PC-9 (cell line): ENCODE results near the gene YES1. TPM values are rescaled to one million over a fixed set of nuclear protein-coding genes. Genes with fewer than 3 reads are reported as not detected.

Experiments used
- Bru-seq: library from RNA; stranded (reverse); fragments of 400-500 nt; gene quantifications from one replicate; lab custom pipeline; 2021; lab: Mats Ljungman, UMichigan
- BruChase-seq, 2 experiments: library from RNA; stranded (reverse); fragments of 400-500 nt; gene quantifications; one replicate each; lab custom pipeline; 2021; lab: Mats Ljungman, UMichigan
- BruUV-seq: library from RNA; stranded (reverse); fragments of 400-500 nt; replicated peaks from 2 replicates; lab custom pipeline; 2021; lab: Mats Ljungman, UMichigan
- CTCF ChIA-PET: fragments of 300-600 bp; sonication (Branson Sonifier 250); formaldehyde crosslinking; loops from one replicate; lab custom pipeline; 2022; ENCODE audit warnings: antibody characterized with exemption; lab: Charles Lee
- POLR2A ChIA-PET: fragments of 300-600 bp; sonication (Branson Sonifier 250); formaldehyde crosslinking; loops from one replicate; lab custom pipeline; 2022; ENCODE audit warnings: antibody characterized with exemption; ENCODE audit not compliant: unreplicated experiment; lab: Charles Lee
- DNase-seq, 2 experiments: peaks; one replicate each; pipeline versions ENCODE4 v3.0.0 to v3.0.0-alpha.2; 2015 to 2022; ENCODE audit warnings: mixed read lengths in 1 of 2
- H2AFZ ChIP-seq: fragments of 200-600 bp; sonication (generic); 2 replicates; pipeline ENCODE4 v1.8.1; 2017; ENCODE audit warnings: antibody characterized with exemption
- H3F3A ChIP-seq: fragments of 200-600 bp; sonication (generic); 2 replicates; pipeline ENCODE4 v1.8.1; 2017; ENCODE audit warnings: antibody characterized with exemption, mild to moderate bottlenecking, low read depth; ENCODE audit not compliant: insufficient read depth
- H3K27ac ChIP-seq: fragments of 200-600 bp; sonication (generic); 2 replicates; pipeline ENCODE4 v1.6.1; 2016; ENCODE audit warnings: mixed run types
- H3K27me3 ChIP-seq: fragments of 200-600 bp; sonication (generic); 2 replicates; pipeline ENCODE4 v1.6.1; 2016; ENCODE audit warnings: low read depth, mixed run types; ENCODE audit not compliant: insufficient read depth
- H3K36me3 ChIP-seq: fragments of 200-600 bp; sonication (generic); 2 replicates; pipeline ENCODE4 v1.6.1; 2016; ENCODE audit warnings: low read depth, mixed run types
- H3K4me1 ChIP-seq: fragments of 200-600 bp; sonication (generic); replicated peaks from 2 replicates; pipeline ENCODE4 v1.6.1; 2016; ENCODE audit warnings: mixed run types; ENCODE audit not compliant: insufficient read depth
- H3K4me2 ChIP-seq: fragments of 200-600 bp; sonication (generic); 2 replicates; pipeline ENCODE4 v1.6.1; 2017; ENCODE audit warnings: mixed run types
- H3K4me3 ChIP-seq: fragments of 200-600 bp; sonication (generic); 2 replicates; pipeline ENCODE4 v1.6.1; 2016; ENCODE audit warnings: mixed run types
- H3K79me2 ChIP-seq: fragments of 200-600 bp; sonication (generic); 2 replicates; pipeline ENCODE4 v1.6.1; 2017; ENCODE audit warnings: low read depth, mixed run types
- H3K9me2 ChIP-seq: fragments of 200-600 bp; sonication (generic); 2 replicates; pipeline ENCODE4 v1.8.1; 2017; ENCODE audit warnings: mild to moderate bottlenecking; ENCODE audit not compliant: insufficient read depth
- H3K9me3 ChIP-seq: fragments of 200-600 bp; sonication (generic); 2 replicates; pipeline ENCODE4 v1.8.1; 2016; ENCODE audit warnings: low read depth; ENCODE audit not compliant: insufficient read depth
- H4K20me1 ChIP-seq: fragments of 200-600 bp; sonication (generic); 2 replicates; pipeline ENCODE4 v1.8.1; 2017; ENCODE audit not compliant: insufficient read depth
- CTCF ChIP-seq: fragments of 200-600 bp; sonication (generic); conservative IDR thresholded peaks from 2 replicates; pipeline ENCODE4 v1.6.1; 2017; ENCODE audit warnings: mixed run types, antibody characterized with exemption, mild to moderate bottlenecking, moderate library complexity
- EZH2 ChIP-seq: fragments of 200-600 bp; sonication (generic); IDR thresholded peaks from 2 replicates; pipeline ENCODE4 v1.8.0; 2017; ENCODE audit warnings: antibody characterized with exemption, low read depth
- intact Hi-C: fragments of 100-400 bp; cut with micrococcal nuclease; formaldehyde crosslinking; loops from one replicate; pipeline ENCODE4 v1.10.0; 2022; ENCODE audit not compliant: unreplicated experiment
- long read RNA-seq: library from polyadenylated mRNA; stranded (forward); transcript quantifications from one replicate; pipeline ENCODE4 v2.0.0, GENCODE V29; 2022
- total RNA-seq: library from RNA; stranded (reverse); gene quantifications from 2 replicates; pipeline ENCODE4 v1.2.3, GENCODE V29; 2021

Gene YES1
- total RNA-seq (68.8 and 111 TPM in 2 replicates), Bru-seq, nascent RNA (percentile 91 among the genes with signal in this experiment), BruChase-seq, experiment 1, labeled RNA remaining after a 2-hour chase (percentile 88 among the genes with signal in this experiment), BruChase-seq, experiment 2, labeled RNA remaining after a 6-hour chase (percentile 94 among the genes with signal in this experiment)
- long read RNA-seq, full-length matches to known transcripts, result 69 of 93 reads
- long read RNA-seq, partial matches to known transcripts, result 7 of 93 reads
- long read RNA-seq, other reads (novel, unspliced or antisense), result 17 of 93 reads

- peaks cover 12% of the 10 kb centered on the region; the same call in 1 of the 2 replicates for H4K20me1 ChIP-seq
- intact Hi-C loops, result loop anchor here (5.0 kb wide), 2 partner anchors 70 to 155 kb away; partner anchors contain the start of gene TYMS
- no peak for DNase-seq
- peaks cover 9% of the 10 kb centered on the region; the same call in 1 of the 2 replicates for H3F3A ChIP-seq
- BruUV-seq, result no TSS peak
- peak within 1 kb of the TSS; percentile 93 for H2AFZ ChIP-seq
- POLR2A ChIA-PET, result no interaction called here
- H3K27ac ChIP-seq, result peak within 1 kb of the TSS; percentile 86
- H3K4me1 ChIP-seq, result peaks cover 15% of the 10 kb centered on the region; the same call in 1 of the 2 replicates
- TF ChIP-seq CTCF (no peak), EZH2 (no peak)
- H3K9me3 ChIP-seq, result no peaks in the 10 kb centered on the region
- CTCF ChIA-PET, result no interaction called here
- peak within 1 kb of the TSS; percentile 90 for H3K4me3 ChIP-seq
- no peaks in the 10 kb centered on the region for H3K27me3 ChIP-seq
- H3K9me2 ChIP-seq, result no peaks in the 10 kb centered on the region
- peak within 1 kb of the TSS; percentile 86 for H3K4me2 ChIP-seq
- H3K79me2 ChIP-seq, result peaks cover 49% of the 10 kb centered on the region
- no peaks in the 10 kb centered on the region for H3K36me3 ChIP-seq
These were observed at the start of gene YES1 for GRCh38 chr18:811892-812375. YES1 (minus strand) TSS chr18:812242; CDS start chr18:756827, 55,415 bp downstream.

- TF ChIP-seq EZH2 (no peak), CTCF (no peak)
- intact Hi-C loops, result no loop called here
These were observed 45.9 kb upstream of the YES1 start for GRCh38 chr18:857986-858385.

GRCh38 chr18:853471-853870 lies 41.4 kb upstream of the YES1 start:
- no peaks in the 10 kb centered on the region for H3K9me3 ChIP-seq
- CTCF ChIA-PET, result no interaction called here
- no peak overlapping the region for H3K27ac ChIP-seq
- no peaks in the 10 kb centered on the region for H3K4me1 ChIP-seq
- no peak overlapping the region for H3K4me3 ChIP-seq
- POLR2A ChIA-PET, result no interaction called here
- no peak overlapping the region for H2AFZ ChIP-seq
- intact Hi-C loops, result no loop called here
- no peaks in the 10 kb centered on the region for H4K20me1 ChIP-seq
- no peak for TF ChIP-seq EZH2
- TF ChIP-seq CTCF, result no peak
- H3K79me2 ChIP-seq, result no peaks in the 10 kb centered on the region
- BruUV-seq, result no TSS peak
- H3K9me2 ChIP-seq, result no peaks in the 10 kb centered on the region
- no peaks in the 10 kb centered on the region for H3K36me3 ChIP-seq
- H3F3A ChIP-seq, result no peaks in the 10 kb centered on the region
- DNase-seq, result no peak
- no peaks in the 10 kb centered on the region for H3K27me3 ChIP-seq
- H3K4me2 ChIP-seq, result no peak overlapping the region

More at GRCh38 chr18:857986-858385, 45.9 kb upstream of the YES1 start:
- ChIA-PET CTCF (no interaction called here), POLR2A (no interaction called here)
- no peaks in the 10 kb centered on the region for H3K9me2 ChIP-seq
- no peaks in the 10 kb centered on the region for H3K27me3 ChIP-seq
- H2AFZ ChIP-seq, result no peak overlapping the region
- no peaks in the 10 kb centered on the region for H3K79me2 ChIP-seq
- no TSS peak for BruUV-seq
- H3K4me2 ChIP-seq, result no peak overlapping the region
- H3F3A ChIP-seq, result no peaks in the 10 kb centered on the region
- no peaks in the 10 kb centered on the region for H3K4me1 ChIP-seq
- no peaks in the 10 kb centered on the region for H3K9me3 ChIP-seq
- no peak overlapping the region for H3K27ac ChIP-seq
- H3K4me3 ChIP-seq, result no peak overlapping the region
- no peak for DNase-seq
- no peaks in the 10 kb centered on the region for H3K36me3 ChIP-seq
- H4K20me1 ChIP-seq, result no peaks in the 10 kb centered on the region
